A673 (cell line): ENCODE data around the gene TAS2R1.

ENCODE experiments used
- EZH2 ChIP-seq: fragments of 200-600 bp; sonication (generic); IDR thresholded peaks from 2 replicates; pipeline ENCODE4 v1.6.1; 2017; ENCODE audit warnings: borderline replicate concordance, low read depth, mild to moderate bottlenecking, mixed read lengths, antibody characterized with exemption, low read length; ENCODE audit not compliant: poor library complexity, severe bottlenecking
- TF ChIP-seq, protein P1 (sequence below): fragments of 300-800, 200-600 bp; sonication (generic); conservative IDR thresholded peaks from 2 replicates; pipeline ENCODE4 v1.5.1; 2017; ENCODE audit warnings: low read depth, mild to moderate bottlenecking, antibody characterized with exemption, low read length, moderate library complexity, mixed read lengths

DNA sequence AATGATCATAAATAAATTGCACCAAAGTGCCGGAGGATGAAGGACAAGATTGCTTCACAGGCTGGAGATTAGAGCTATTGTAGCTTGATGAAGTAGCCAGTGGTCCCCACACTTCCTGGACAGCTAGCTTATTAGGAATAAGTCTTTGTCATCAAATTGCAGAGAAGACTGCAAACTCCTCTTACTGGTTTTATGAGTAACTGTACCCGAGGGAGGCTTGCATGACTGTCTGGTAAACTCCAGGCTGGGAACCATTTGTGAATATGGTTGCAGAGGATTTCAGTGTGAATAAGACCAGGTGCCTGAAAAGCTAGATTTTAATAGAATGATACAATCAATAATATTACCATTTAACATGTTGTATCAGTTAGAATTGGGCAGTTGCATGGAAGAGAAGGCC lies 47.7 kb downstream of the TAS2R1 start:
- TF ChIP-seq, protein P1, sequence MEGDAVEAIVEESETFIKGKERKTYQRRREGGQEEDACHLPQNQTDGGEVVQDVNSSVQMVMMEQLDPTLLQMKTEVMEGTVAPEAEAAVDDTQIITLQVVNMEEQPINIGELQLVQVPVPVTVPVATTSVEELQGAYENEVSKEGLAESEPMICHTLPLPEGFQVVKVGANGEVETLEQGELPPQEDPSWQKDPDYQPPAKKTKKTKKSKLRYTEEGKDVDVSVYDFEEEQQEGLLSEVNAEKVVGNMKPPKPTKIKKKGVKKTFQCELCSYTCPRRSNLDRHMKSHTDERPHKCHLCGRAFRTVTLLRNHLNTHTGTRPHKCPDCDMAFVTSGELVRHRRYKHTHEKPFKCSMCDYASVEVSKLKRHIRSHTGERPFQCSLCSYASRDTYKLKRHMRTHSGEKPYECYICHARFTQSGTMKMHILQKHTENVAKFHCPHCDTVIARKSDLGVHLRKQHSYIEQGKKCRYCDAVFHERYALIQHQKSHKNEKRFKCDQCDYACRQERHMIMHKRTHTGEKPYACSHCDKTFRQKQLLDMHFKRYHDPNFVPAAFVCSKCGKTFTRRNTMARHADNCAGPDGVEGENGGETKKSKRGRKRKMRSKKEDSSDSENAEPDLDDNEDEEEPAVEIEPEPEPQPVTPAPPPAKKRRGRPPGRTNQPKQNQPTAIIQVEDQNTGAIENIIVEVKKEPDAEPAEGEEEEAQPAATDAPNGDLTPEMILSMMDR, result no peak
- no peak for TF ChIP-seq EZH2
